GM21825 (cell line): ENCODE results near the gene CASP8.

Experiments
- ATAC-seq: cut with Tn5 transposase; IDR thresholded peaks from one replicate; pipeline ENCODE4 v1.9.1; 2021; ENCODE audit warnings: mild to moderate bottlenecking, moderate library complexity; ENCODE audit not compliant: unreplicated experiment

The CASP8 gene

GRCh38 chr2:201242571-201243277 lies 17.6 kb upstream of the CASP8 start:
- ATAC-seq, result no peak

- no peak for ATAC-seq
Observed at GRCh38 chr2:201244829-201245228, 15.5 kb upstream of the CASP8 start.

GRCh38 chr2:201246280-201246679 lies 14.1 kb upstream of the CASP8 start:
- ATAC-seq, result no peak

GRCh38 chr2:201248288-201248844 lies 12.0 kb upstream of the CASP8 start:
- ATAC-seq, result no peak

- ATAC-seq, result no peak
Observed at GRCh38 chr2:201249889-201250288, 10.4 kb upstream of the CASP8 start.

- no peak for ATAC-seq
Observed at GRCh38 chr2:201250741-201251140, 9.6 kb upstream of the CASP8 start.

GRCh38 chr2:201254081-201254730 lies 6.1 kb upstream of the CASP8 start:
- no peak for ATAC-seq

GRCh38 chr2:201255408-201256033 lies 4.8 kb upstream of the CASP8 start:
- no peak for ATAC-seq

GRCh38 chr2:201256082-201256481 lies 4.3 kb upstream of the CASP8 start:
- no peak for ATAC-seq

GRCh38 chr2:201257381-201257955 lies 2.9 kb upstream of the CASP8 start:
- ATAC-seq, result peak; percentile 37

GRCh38 chr2:201257956-201258665 lies 2.2 kb upstream of the CASP8 start:
- peak; percentile 66 for ATAC-seq

- no peak for ATAC-seq
Observed at GRCh38 chr2:201258666-201259615, 1.4 kb upstream of the CASP8 start.

GRCh38 chr2:201261471-201261870 lies 1.1 kb downstream of the CASP8 start:
- ATAC-seq, result no peak

- ATAC-seq, result no peak
Observed at GRCh38 chr2:201261906-201262305, 1.6 kb downstream of the CASP8 start.

GRCh38 chr2:201262718-201263117 lies 2.4 kb downstream of the CASP8 start:
- no peak for ATAC-seq

- no peak for ATAC-seq
Observed at GRCh38 chr2:201263779-201264178, 3.4 kb downstream of the CASP8 start.

- no peak for ATAC-seq
Observed at GRCh38 chr2:201264472-201265173, 4.3 kb downstream of the CASP8 start.

GRCh38 chr2:201266629-201267028 lies 6.3 kb downstream of the CASP8 start:
- no peak for ATAC-seq
